A549 treated with CORT108297 at 1 μM for 4 hours (cell line): ENCODE measurements around the gene NAV3. TPM values are rescaled to one million over a fixed set of nuclear protein-coding genes. Genes with fewer than 3 reads are reported as not detected.

Source experiments
- total RNA-seq: library from RNA; stranded (reverse); fragments of 200-300 nt; extraction: Qiagen RNA extraction; gene quantifications from 5 replicates; pipeline ENCODE4 v1.2.3, GENCODE V29; 2022

Gene NAV3, protein sequence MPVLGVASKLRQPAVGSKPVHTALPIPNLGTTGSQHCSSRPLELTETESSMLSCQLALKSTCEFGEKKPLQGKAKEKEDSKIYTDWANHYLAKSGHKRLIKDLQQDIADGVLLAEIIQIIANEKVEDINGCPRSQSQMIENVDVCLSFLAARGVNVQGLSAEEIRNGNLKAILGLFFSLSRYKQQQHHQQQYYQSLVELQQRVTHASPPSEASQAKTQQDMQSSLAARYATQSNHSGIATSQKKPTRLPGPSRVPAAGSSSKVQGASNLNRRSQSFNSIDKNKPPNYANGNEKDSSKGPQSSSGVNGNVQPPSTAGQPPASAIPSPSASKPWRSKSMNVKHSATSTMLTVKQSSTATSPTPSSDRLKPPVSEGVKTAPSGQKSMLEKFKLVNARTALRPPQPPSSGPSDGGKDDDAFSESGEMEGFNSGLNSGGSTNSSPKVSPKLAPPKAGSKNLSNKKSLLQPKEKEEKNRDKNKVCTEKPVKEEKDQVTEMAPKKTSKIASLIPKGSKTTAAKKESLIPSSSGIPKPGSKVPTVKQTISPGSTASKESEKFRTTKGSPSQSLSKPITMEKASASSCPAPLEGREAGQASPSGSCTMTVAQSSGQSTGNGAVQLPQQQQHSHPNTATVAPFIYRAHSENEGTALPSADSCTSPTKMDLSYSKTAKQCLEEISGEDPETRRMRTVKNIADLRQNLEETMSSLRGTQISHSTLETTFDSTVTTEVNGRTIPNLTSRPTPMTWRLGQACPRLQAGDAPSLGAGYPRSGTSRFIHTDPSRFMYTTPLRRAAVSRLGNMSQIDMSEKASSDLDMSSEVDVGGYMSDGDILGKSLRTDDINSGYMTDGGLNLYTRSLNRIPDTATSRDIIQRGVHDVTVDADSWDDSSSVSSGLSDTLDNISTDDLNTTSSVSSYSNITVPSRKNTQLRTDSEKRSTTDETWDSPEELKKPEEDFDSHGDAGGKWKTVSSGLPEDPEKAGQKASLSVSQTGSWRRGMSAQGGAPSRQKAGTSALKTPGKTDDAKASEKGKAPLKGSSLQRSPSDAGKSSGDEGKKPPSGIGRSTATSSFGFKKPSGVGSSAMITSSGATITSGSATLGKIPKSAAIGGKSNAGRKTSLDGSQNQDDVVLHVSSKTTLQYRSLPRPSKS (N-terminal part only)
- total RNA-seq, result 10.0 to 16.1 TPM (median 13.1 TPM) in 5 replicates

DNA sequence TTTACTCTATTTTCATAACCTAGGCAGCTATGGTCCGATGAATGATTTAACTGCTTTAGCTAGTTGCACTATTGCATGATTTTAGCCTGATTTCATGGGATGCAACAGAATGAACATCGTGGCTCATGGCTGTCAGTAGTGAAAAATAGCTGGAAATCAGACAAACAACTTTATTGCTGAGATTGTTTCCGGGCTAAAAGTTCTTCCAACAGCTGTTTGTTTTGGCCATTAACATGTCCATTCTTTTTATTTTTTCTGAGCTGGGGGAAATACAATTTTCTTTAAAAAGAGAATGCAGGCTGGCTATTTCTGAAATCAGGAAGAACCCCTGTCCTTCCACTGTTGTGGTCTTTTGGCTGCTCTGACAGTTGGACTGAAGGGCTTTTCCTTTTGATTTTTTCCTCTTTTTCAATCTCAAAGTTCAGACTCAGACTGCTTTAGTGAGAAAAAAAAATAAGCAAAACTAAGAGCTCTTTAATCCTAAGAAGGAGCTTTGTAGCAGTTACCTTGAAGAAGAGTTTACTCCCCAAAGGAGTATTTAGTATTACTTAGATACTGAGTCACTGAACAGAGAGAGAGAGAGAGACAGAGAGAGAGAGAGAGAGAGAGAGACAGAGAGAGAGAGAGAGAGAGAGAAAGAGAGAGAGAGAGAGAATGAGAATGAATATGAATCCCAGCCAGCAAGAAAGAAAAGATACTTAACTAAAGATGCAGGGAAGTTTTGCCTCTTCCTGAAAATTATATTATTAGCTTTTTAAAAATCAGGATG lies at the start of gene NAV3:
TSS of gene NAV3 (plus strand) at position 312 of the 769 bp plus-strand sequence. CDS start 568 bp downstream, outside the sequence.

